Esophagus muscularis mucosa (tissue), 3 donors: ENCODE data around the gene TLE4.

Experiments
- CTCF ChIP-seq, 3 experiments: fragments of 200-600 bp in 2 of 3; fragments of 450-650 bp in 1 of 3; sonication (generic) in 2 of 3; IDR thresholded peaks; one replicate each; pipeline ENCODE4 v1.5.1; 2017 to 2019; ENCODE audit warnings: antibody characterized with exemption in 3 of 3, mild to moderate bottlenecking in 2 of 3, moderate library complexity in 1 of 3
- POLR2AphosphoS5 ChIP-seq, 2 donors: sonication (generic); formaldehyde crosslinking; IDR thresholded peaks; one replicate each; pipeline ENCODE4 v1.6.1; 2017; ENCODE audit warnings: antibody characterized with exemption in 2 of 2

- TF ChIP-seq CTCF (IDR thresholded peaks at IDR 0.05) (no peak), POLR2AphosphoS5 (IDR thresholded peaks at IDR 0.05) (no peak)
Measured at GRCh38 chr9:79699479-79699878, 127.7 kb downstream of the TLE4 start.
